Smooth muscle cell (in vitro differentiated cells): ENCODE measurements around the gene UBA6. TPM values are rescaled to one million over a fixed set of nuclear protein-coding genes. Genes with fewer than 3 reads are reported as not detected.

Experiments
- DNase-seq: peaks from one replicate; lab custom pipeline; 2025; ENCODE audit not compliant: unreplicated experiment; lab: John Stamatoyannopoulos, UW
- H2AFZ ChIP-seq: fragments of 200-600 bp; sonication (generic); 2 replicates; pipeline ENCODE4 v1.6.0; 2016; ENCODE audit warnings: antibody characterized with exemption, low read depth, mild to moderate bottlenecking
- H3F3A ChIP-seq: fragments of 200-600 bp; sonication (generic); 2 replicates; pipeline ENCODE4 v1.6.0; 2017; ENCODE audit warnings: antibody characterized with exemption, low read depth
- H3K27ac ChIP-seq: fragments of 200-600 bp; sonication (generic); 2 replicates; pipeline ENCODE4 v1.5.1; 2016; ENCODE audit warnings: low read depth, mild to moderate bottlenecking
- H3K27me3 ChIP-seq: fragments of 200-600 bp; sonication (generic); 2 replicates; pipeline ENCODE4 v1.6.1; 2016; ENCODE audit warnings: low read depth, mild to moderate bottlenecking
- H3K36me3 ChIP-seq: fragments of 200-600 bp; sonication (generic); 2 replicates; pipeline ENCODE4 v1.5.1; 2016; ENCODE audit warnings: low read depth
- H3K4me1 ChIP-seq: fragments of 200-600 bp; sonication (generic); 2 replicates; pipeline ENCODE4 v1.5.1; 2016; ENCODE audit warnings: low read depth
- H3K4me2 ChIP-seq: fragments of 200-600 bp; sonication (generic); 2 replicates; pipeline ENCODE4 v1.6.0; 2016; ENCODE audit warnings: mild to moderate bottlenecking
- H3K4me3 ChIP-seq: fragments of 200-600 bp; sonication (generic); 2 replicates; pipeline ENCODE4 v1.5.1; 2016; ENCODE audit warnings: mild to moderate bottlenecking
- H3K79me2 ChIP-seq: fragments of 200-600 bp; sonication (generic); 2 replicates; pipeline ENCODE4 v1.6.0; 2016; ENCODE audit warnings: low read depth, mild to moderate bottlenecking
- H3K9ac ChIP-seq: fragments of 200-600 bp; sonication (generic); 2 replicates; pipeline ENCODE4 v1.6.0; 2016; ENCODE audit warnings: low read depth
- H3K9me3 ChIP-seq: fragments of 200-600 bp; sonication (generic); replicated peaks from 2 replicates; pipeline ENCODE4 v1.5.1; 2016; ENCODE audit warnings: low read depth
- H4K20me1 ChIP-seq: fragments of 200-600 bp; sonication (generic); 2 replicates; pipeline ENCODE4 v1.6.0; 2016; ENCODE audit warnings: low read depth
- CTCF ChIP-seq: fragments of 200-600 bp; sonication (generic); IDR thresholded peaks from 2 replicates; pipeline ENCODE4 v1.5.1; 2017; ENCODE audit warnings: borderline replicate concordance, mild to moderate bottlenecking, antibody characterized with exemption; ENCODE audit not compliant: insufficient read depth, poor library complexity, severe bottlenecking
- WGBS: methylation state at CpG from one replicate; pipeline ENCODE4 v1.1.7; 2016; ENCODE audit warnings: low lambda C conversion rate; 5-methylcytosine and 5-hydroxymethylcytosine counted together
- polyA plus RNA-seq: library from polyadenylated mRNA; unstranded; fragments of >200 nt; fragmentation: Nextera tagmentation; extraction: Ambion mirVana; gene quantifications from 2 replicates; pipeline ENCODE4 v1.2.1, GENCODE V29; 2016
- total RNA-seq: library from RNA; depleted of rRNA; stranded (reverse); fragments of >200 nt; gene quantifications from 2 replicates; pipeline ENCODE4 v1.2.3, GENCODE V29; 2014

The UBA6 gene
- total and polyA plus RNA-seq, 2 experiments from 2014 or later, result 15.7 to 271 TPM

DNA sequence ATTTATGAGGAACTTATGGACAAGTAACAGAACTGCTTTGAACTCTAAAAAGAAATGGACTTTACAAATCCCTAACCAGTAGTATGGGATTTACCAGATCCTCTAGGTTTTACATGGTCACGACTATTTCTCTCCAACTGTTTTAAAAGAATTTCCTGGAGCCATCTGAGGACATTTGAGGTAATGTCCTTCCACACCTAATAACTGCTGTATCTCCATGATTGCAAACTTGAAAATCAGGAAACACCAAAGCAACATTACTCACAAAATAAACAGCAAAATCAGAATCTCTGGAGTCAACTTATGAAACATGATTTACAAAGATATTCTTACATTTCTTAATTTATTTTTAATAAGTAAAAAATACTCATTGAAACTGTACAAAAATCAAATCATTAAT lies 84.5 kb downstream of the UBA6 start:
- Histone ChIP-seq H2AFZ (no peak overlapping the region), H3K9me3 (no peaks in the 10 kb centered on the region), H3K9ac (no peak overlapping the region), H3K4me3 (no peak overlapping the region), H3K36me3 (peaks cover 23% of the 10 kb centered on the region), H3K27me3 (no peaks in the 10 kb centered on the region), H3K4me2 (no peak overlapping the region), H3F3A (no peaks in the 10 kb centered on the region), H3K4me1 (no peaks in the 10 kb centered on the region), H3K27ac (no peak overlapping the region), H3K79me2 (no peaks in the 10 kb centered on the region), H4K20me1 (no peaks in the 10 kb centered on the region)
- WGBS, result 75% methylated on average over 1 of the region's 1 CpG
- TF ChIP-seq CTCF, result no peak
- no peak for DNase-seq

DNA sequence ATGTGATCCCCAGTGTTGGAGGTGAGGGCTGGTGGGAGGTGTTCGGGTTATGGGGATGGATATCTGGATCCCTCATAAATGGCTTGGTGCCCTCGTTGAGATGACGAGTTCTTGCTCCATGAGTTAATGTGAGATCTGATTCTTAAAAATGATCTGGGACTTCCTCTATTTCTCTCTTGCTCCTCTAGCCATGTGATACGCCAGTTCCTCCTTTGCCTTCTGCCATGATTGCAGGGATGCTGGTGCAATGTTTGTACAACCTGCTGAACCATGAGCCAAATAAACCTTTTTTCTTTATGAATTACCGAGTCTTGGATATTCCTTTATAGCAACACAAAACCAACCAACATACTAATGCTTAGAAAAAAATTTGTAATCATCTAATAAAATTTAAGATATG lies 85.8 kb downstream of the UBA6 start:
- H4K20me1 ChIP-seq, result no peaks in the 10 kb centered on the region
- H3K27ac ChIP-seq, result no peak overlapping the region
- H3K79me2 ChIP-seq, result no peaks in the 10 kb centered on the region
- no peak for DNase-seq
- H2AFZ ChIP-seq, result no peak overlapping the region
- TF ChIP-seq CTCF, result no peak
- no peak overlapping the region for H3K4me2 ChIP-seq
- H3F3A ChIP-seq, result no peaks in the 10 kb centered on the region
- no peak overlapping the region for H3K4me3 ChIP-seq
- H3K27me3 ChIP-seq, result no peaks in the 10 kb centered on the region
- H3K9ac ChIP-seq, result no peak overlapping the region
- H3K4me1 ChIP-seq, result no peaks in the 10 kb centered on the region
- H3K36me3 ChIP-seq, result peaks cover 22% of the 10 kb centered on the region
- WGBS, result 95% methylated on average over 5 of the region's 5 CpGs
- no peaks in the 10 kb centered on the region for H3K9me3 ChIP-seq

GRCh38 chr4:67614186-67614585 lies 86.8 kb downstream of the UBA6 start:
- H3K27me3 ChIP-seq, result no peaks in the 10 kb centered on the region
- no peak overlapping the region for H2AFZ ChIP-seq
- H3K36me3 ChIP-seq, result peaks cover 15% of the 10 kb centered on the region
- no peaks in the 10 kb centered on the region for H3K4me1 ChIP-seq
- H3K9me3 ChIP-seq, result no peaks in the 10 kb centered on the region
- no peak overlapping the region for H3K9ac ChIP-seq
- 96% methylated on average over 4 of the region's 4 CpGs for WGBS
- no peak overlapping the region for H3K4me3 ChIP-seq
- no peak overlapping the region for H3K27ac ChIP-seq
- H3K4me2 ChIP-seq, result no peak overlapping the region
- no peaks in the 10 kb centered on the region for H3K79me2 ChIP-seq
- no peaks in the 10 kb centered on the region for H3F3A ChIP-seq
- H4K20me1 ChIP-seq, result no peaks in the 10 kb centered on the region
- DNase-seq, result no peak
- TF ChIP-seq CTCF, result no peak

DNA sequence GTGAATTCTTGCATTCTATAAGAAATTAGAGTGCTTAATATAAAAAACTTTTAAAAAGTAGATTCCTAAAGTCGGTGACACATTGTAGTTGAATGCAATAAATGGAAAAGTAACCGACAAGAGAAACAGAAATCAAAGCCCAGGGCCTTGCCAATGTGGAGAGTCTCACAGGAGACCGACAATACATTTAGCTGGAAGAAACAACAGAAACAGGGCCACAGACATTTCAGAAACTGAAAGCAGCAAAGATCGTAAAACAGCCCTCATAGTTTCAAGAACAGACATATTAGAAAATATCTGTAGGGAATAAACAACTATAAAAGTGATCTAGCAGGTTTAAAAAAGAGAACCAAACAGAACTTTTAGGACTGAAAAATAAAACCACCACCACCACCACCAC lies 92.9 kb downstream of the UBA6 start:
- H3F3A ChIP-seq, result no peaks in the 10 kb centered on the region
- H2AFZ ChIP-seq, result no peak overlapping the region
- H4K20me1 ChIP-seq, result no peaks in the 10 kb centered on the region
- DNase-seq, result no peak
- WGBS, result 85% methylated on average over 4 of the region's 4 CpGs
- H3K4me2 ChIP-seq, result no peak overlapping the region
- H3K9ac ChIP-seq, result no peak overlapping the region
- no peaks in the 10 kb centered on the region for H3K27me3 ChIP-seq
- H3K27ac ChIP-seq, result no peak overlapping the region
- H3K4me1 ChIP-seq, result no peaks in the 10 kb centered on the region
- no peak overlapping the region for H3K4me3 ChIP-seq
- no peaks in the 10 kb centered on the region for H3K36me3 ChIP-seq
- H3K9me3 ChIP-seq, result no peaks in the 10 kb centered on the region
- no peak for TF ChIP-seq CTCF
- no peaks in the 10 kb centered on the region for H3K79me2 ChIP-seq
